HEK293 (cell line): Measurements from ENCODE around the gene PRTG.

ENCODE experiments used
- GFI1B ChIP-seq: fragments of 450-650 bp; formaldehyde crosslinking; IDR thresholded peaks from 2 replicates; pipeline ENCODE4 v1.5.1; 2016; ENCODE audit warnings: missing biosample characterization, missing genetic modification characterization
- GLIS1 ChIP-seq: fragments of 450-650 bp; formaldehyde crosslinking; IDR thresholded peaks from 2 replicates; pipeline ENCODE4 v1.5.1; 2016; ENCODE audit warnings: missing biosample characterization, missing genetic modification characterization
- GLIS2 ChIP-seq: fragments of 450-650 bp; formaldehyde crosslinking; IDR thresholded peaks from 2 replicates; pipeline ENCODE4 v1.5.1; 2016; ENCODE audit warnings: missing biosample characterization, missing genetic modification characterization
- MEIS1 ChIP-seq: sonication (generic); formaldehyde crosslinking; IDR thresholded peaks from 2 replicates; pipeline ENCODE4 v1.8.1; 2022; ENCODE audit warnings: missing genetic modification reagents, mild to moderate bottlenecking, borderline replicate concordance
- MYNN ChIP-seq: fragments of 450-650 bp; formaldehyde crosslinking; IDR thresholded peaks from 2 replicates; pipeline ENCODE4 v1.5.1; 2016; ENCODE audit warnings: missing biosample characterization, missing genetic modification characterization, borderline replicate concordance
- SP2 ChIP-seq: fragments of 450-650 bp; formaldehyde crosslinking; IDR thresholded peaks from 2 replicates; pipeline ENCODE4 v1.5.1; 2016; ENCODE audit warnings: missing biosample characterization, missing genetic modification characterization
- SP3 ChIP-seq: fragments of 450-650 bp; formaldehyde crosslinking; IDR thresholded peaks from 2 replicates; pipeline ENCODE4 v1.5.1; 2016; ENCODE audit warnings: missing biosample characterization, missing genetic modification characterization
- SP7 ChIP-seq: fragments of 450-650 bp; formaldehyde crosslinking; IDR thresholded peaks from 2 replicates; pipeline ENCODE4 v1.5.1; 2016; ENCODE audit warnings: missing biosample characterization, missing genetic modification characterization
- TCF7L2 ChIP-seq: IDR thresholded peaks from 2 replicates; pipeline ENCODE4 v1.6.1; 2011; ENCODE audit warnings: low read depth, mild to moderate bottlenecking, inconsistent platforms, low read length, moderate library complexity, borderline replicate concordance
- TSHZ1 ChIP-seq: fragments of 450-650 bp; formaldehyde crosslinking; IDR thresholded peaks from 2 replicates; pipeline ENCODE4 v1.5.1; 2016; ENCODE audit warnings: missing biosample characterization, missing genetic modification characterization, borderline replicate concordance
- WT1 ChIP-seq: fragments of 450-650 bp; formaldehyde crosslinking; IDR thresholded peaks from 2 replicates; pipeline ENCODE4 v1.5.1; 2016; ENCODE audit warnings: missing biosample characterization, missing genetic modification characterization
- YY2 ChIP-seq: fragments of 450-650 bp; formaldehyde crosslinking; IDR thresholded peaks from 2 replicates; pipeline ENCODE4 v1.5.1; 2016; ENCODE audit warnings: missing biosample characterization, missing genetic modification characterization
- ZBTB49 ChIP-seq: fragments of 450-650 bp; formaldehyde crosslinking; IDR thresholded peaks from 2 replicates; pipeline ENCODE4 v1.5.1; 2016; ENCODE audit warnings: missing biosample characterization, missing genetic modification characterization, low read depth
- ZNF10 ChIP-seq: fragments of 450-650 bp; formaldehyde crosslinking; IDR thresholded peaks from 2 replicates; pipeline ENCODE4 v1.5.1; 2017; ENCODE audit warnings: missing biosample characterization, missing genetic modification characterization
- ZNF121 ChIP-seq: fragments of 450-650 bp; formaldehyde crosslinking; IDR thresholded peaks from 2 replicates; pipeline ENCODE4 v1.5.1; 2016; ENCODE audit warnings: missing biosample characterization, missing genetic modification characterization
- ZNF221 ChIP-seq: fragments of 450-650 bp; formaldehyde crosslinking; IDR thresholded peaks from 2 replicates; pipeline ENCODE4 v1.5.1; 2017; ENCODE audit warnings: missing biosample characterization, missing genetic modification characterization, borderline replicate concordance
- ZNF266 ChIP-seq: fragments of 450-650 bp; formaldehyde crosslinking; IDR thresholded peaks from 2 replicates; pipeline ENCODE4 v1.5.1; 2016; ENCODE audit warnings: missing biosample characterization, missing genetic modification characterization, low read depth
- ZNF350 ChIP-seq: fragments of 450-650 bp; formaldehyde crosslinking; IDR thresholded peaks from 2 replicates; pipeline ENCODE4 v1.5.0; 2017; ENCODE audit warnings: missing biosample characterization, mild to moderate bottlenecking, missing genetic modification characterization
- ZNF561 ChIP-seq: fragments of 450-650 bp; IDR thresholded peaks from 2 replicates; pipeline ENCODE4 v1.5.1; 2018; ENCODE audit warnings: missing biosample characterization, missing genetic modification characterization, borderline replicate concordance
- ZNF654 ChIP-seq: fragments of 450-650 bp; formaldehyde crosslinking; IDR thresholded peaks from 2 replicates; pipeline ENCODE4 v1.5.1; 2016; ENCODE audit warnings: low read depth, missing biosample characterization, missing genetic modification characterization
- ZNF670 ChIP-seq: fragments of 450-650 bp; formaldehyde crosslinking; IDR thresholded peaks from 2 replicates; pipeline ENCODE4 v1.5.1; 2016; ENCODE audit warnings: missing biosample characterization, missing genetic modification characterization, low read depth
- ZNF830 ChIP-seq: fragments of 450-650 bp; IDR thresholded peaks from 2 replicates; pipeline ENCODE4 v1.5.0; 2018; ENCODE audit warnings: missing biosample characterization, missing genetic modification characterization, low read depth, mild to moderate bottlenecking, moderate library complexity
- TF ChIP-seq, protein P1 (sequence below): fragments of 450-650 bp; formaldehyde crosslinking; IDR thresholded peaks from 2 replicates; pipeline ENCODE4 v1.5.0; 2017; ENCODE audit warnings: missing biosample characterization, missing genetic modification characterization, borderline replicate concordance
- TF ChIP-seq, protein P2 (sequence below): fragments of 450-650 bp; formaldehyde crosslinking; IDR thresholded peaks from 2 replicates; pipeline ENCODE4 v1.5.1; 2016; ENCODE audit warnings: missing biosample characterization, missing genetic modification characterization
- TF ChIP-seq, protein P3 (sequence below): fragments of 450-650 bp; formaldehyde crosslinking; IDR thresholded peaks from 2 replicates; pipeline ENCODE4 v1.5.1; 2016; ENCODE audit warnings: missing biosample characterization, missing genetic modification characterization
- TF ChIP-seq, protein P4 (sequence below): fragments of 450-650 bp; formaldehyde crosslinking; IDR thresholded peaks from 2 replicates; pipeline ENCODE4 v1.5.1; 2017; ENCODE audit warnings: missing biosample characterization, missing genetic modification characterization

PRTG gene

GRCh38 chr15:55694652-55695150, 48.3 kb downstream of the PRTG start (continued):
- TF ChIP-seq TSHZ1 (tag by site-specific recombination) = peak; percentile 75; the same call in 1 of the 2 replicates
- peak; percentile 69; the same call in 1 of the 2 replicates for TF ChIP-seq TCF7L2
- TF ChIP-seq GLIS1 (tag by site-specific recombination) = peak; percentile 65
- TF ChIP-seq, protein P1, sequence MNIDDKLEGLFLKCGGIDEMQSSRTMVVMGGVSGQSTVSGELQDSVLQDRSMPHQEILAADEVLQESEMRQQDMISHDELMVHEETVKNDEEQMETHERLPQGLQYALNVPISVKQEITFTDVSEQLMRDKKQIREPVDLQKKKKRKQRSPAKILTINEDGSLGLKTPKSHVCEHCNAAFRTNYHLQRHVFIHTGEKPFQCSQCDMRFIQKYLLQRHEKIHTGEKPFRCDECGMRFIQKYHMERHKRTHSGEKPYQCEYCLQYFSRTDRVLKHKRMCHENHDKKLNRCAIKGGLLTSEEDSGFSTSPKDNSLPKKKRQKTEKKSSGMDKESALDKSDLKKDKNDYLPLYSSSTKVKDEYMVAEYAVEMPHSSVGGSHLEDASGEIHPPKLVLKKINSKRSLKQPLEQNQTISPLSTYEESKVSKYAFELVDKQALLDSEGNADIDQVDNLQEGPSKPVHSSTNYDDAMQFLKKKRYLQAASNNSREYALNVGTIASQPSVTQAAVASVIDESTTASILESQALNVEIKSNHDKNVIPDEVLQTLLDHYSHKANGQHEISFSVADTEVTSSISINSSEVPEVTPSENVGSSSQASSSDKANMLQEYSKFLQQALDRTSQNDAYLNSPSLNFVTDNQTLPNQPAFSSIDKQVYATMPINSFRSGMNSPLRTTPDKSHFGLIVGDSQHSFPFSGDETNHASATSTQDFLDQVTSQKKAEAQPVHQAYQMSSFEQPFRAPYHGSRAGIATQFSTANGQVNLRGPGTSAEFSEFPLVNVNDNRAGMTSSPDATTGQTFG (tag by site-specific recombination) = no peak
- no peak for TF ChIP-seq ZNF830
- peak; percentile 63 for TF ChIP-seq WT1
- no peak for TF ChIP-seq SP3 (tag by site-specific recombination)
- TF ChIP-seq GLIS2 (tag by site-specific recombination) = no peak
- no peak for TF ChIP-seq ZNF121 (tag by site-specific recombination)
- TF ChIP-seq ZNF654 (tag by site-specific recombination) = no peak
- TF ChIP-seq, protein P2, sequence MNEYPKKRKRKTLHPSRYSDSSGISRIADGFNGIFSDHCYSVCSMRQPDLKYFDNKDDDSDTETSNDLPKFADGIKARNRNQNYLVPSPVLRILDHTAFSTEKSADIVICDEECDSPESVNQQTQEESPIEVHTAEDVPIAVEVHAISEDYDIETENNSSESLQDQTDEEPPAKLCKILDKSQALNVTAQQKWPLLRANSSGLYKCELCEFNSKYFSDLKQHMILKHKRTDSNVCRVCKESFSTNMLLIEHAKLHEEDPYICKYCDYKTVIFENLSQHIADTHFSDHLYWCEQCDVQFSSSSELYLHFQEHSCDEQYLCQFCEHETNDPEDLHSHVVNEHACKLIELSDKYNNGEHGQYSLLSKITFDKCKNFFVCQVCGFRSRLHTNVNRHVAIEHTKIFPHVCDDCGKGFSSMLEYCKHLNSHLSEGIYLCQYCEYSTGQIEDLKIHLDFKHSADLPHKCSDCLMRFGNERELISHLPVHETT (tag by site-specific recombination) = no peak
- no peak for TF ChIP-seq ZNF221 (tag by site-specific recombination)
- TF ChIP-seq, protein P3, sequence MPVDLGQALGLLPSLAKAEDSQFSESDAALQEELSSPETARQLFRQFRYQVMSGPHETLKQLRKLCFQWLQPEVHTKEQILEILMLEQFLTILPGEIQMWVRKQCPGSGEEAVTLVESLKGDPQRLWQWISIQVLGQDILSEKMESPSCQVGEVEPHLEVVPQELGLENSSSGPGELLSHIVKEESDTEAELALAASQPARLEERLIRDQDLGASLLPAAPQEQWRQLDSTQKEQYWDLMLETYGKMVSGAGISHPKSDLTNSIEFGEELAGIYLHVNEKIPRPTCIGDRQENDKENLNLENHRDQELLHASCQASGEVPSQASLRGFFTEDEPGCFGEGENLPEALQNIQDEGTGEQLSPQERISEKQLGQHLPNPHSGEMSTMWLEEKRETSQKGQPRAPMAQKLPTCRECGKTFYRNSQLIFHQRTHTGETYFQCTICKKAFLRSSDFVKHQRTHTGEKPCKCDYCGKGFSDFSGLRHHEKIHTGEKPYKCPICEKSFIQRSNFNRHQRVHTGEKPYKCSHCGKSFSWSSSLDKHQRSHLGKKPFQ (tag by site-specific recombination) = peak; percentile 59
- no peak for TF ChIP-seq ZNF670 (tag by site-specific recombination)
- no peak for TF ChIP-seq SP2 (tag by site-specific recombination)
- TF ChIP-seq ZNF266 (tag by site-specific recombination) = no peak
- no peak for TF ChIP-seq ZNF350 (tag by site-specific recombination)
- TF ChIP-seq GFI1B (tag by site-specific recombination) = peak; percentile 77; the same call in 1 of the 2 replicates
- TF ChIP-seq ZNF561 (tag by site-specific recombination) = peak; percentile 94
- peak; percentile 56; the same call in 1 of the 2 replicates for TF ChIP-seq ZNF10
- TF ChIP-seq MEIS1 (CRISPR knock-in tag) = no peak
- TF ChIP-seq YY2 = no peak
- TF ChIP-seq, protein P4, sequence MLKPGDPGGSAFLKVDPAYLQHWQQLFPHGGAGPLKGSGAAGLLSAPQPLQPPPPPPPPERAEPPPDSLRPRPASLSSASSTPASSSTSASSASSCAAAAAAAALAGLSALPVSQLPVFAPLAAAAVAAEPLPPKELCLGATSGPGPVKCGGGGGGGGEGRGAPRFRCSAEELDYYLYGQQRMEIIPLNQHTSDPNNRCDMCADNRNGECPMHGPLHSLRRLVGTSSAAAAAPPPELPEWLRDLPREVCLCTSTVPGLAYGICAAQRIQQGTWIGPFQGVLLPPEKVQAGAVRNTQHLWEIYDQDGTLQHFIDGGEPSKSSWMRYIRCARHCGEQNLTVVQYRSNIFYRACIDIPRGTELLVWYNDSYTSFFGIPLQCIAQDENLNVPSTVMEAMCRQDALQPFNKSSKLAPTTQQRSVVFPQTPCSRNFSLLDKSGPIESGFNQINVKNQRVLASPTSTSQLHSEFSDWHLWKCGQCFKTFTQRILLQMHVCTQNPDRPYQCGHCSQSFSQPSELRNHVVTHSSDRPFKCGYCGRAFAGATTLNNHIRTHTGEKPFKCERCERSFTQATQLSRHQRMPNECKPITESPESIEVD (tag by site-specific recombination) = peak; percentile 100
- no peak for TF ChIP-seq MYNN (tag by site-specific recombination)
- peak; percentile 83 for TF ChIP-seq SP7 (tag by site-specific recombination)
- no peak for TF ChIP-seq ZBTB49
